ENCODE measurements around the gene STAT5A. TPM values are rescaled to one million over a fixed set of nuclear protein-coding genes. Genes with fewer than 3 reads are reported as not detected.
"Not testable (repeated sequence)": the region's sequence is repeated elsewhere in the genome, so short reads cannot be mapped to it uniquely, and the experiment has no call there.

STAT5A gene
- total RNA-seq, 1 experiment from 2014 or later, result not detected

GRCh38 chr17:42340691-42341127 is 52.4 kb downstream of the STAT5A start:
- in situ Hi-C loops (cut with HindIII; ENCODE audit: low pct_unique_long_range_greater_than_20kb, low sequenced_read_pairs), result no loop called here

GRCh38 chr17:42341568-42341967 is 53.3 kb downstream of the STAT5A start:
- DNase-seq (ENCODE audit: low read depth), result no peak
- in situ Hi-C loops (cut with HindIII; ENCODE audit: low pct_unique_long_range_greater_than_20kb, low sequenced_read_pairs), result no loop called here

More at GRCh38 chr17:42340691-42341127, 52.4 kb downstream of the STAT5A start:
- DNase-seq (ENCODE audit: low read depth), result no peak

GRCh38 chr17:42342242-42343008 is 54.1 kb downstream of the STAT5A start:
- peak; percentile 29 for DNase-seq (ENCODE audit: low read depth)
- in situ Hi-C loops (cut with HindIII; ENCODE audit: low pct_unique_long_range_greater_than_20kb, low sequenced_read_pairs), result no loop called here

GRCh38 chr17:42345396-42346073 is 57.2 kb downstream of the STAT5A start:
- DNase-seq (ENCODE audit: low read depth), result no peak
- in situ Hi-C loops (cut with HindIII; ENCODE audit: low pct_unique_long_range_greater_than_20kb, low sequenced_read_pairs), result no loop called here

- in situ Hi-C loops (cut with HindIII; ENCODE audit: low pct_unique_long_range_greater_than_20kb, low sequenced_read_pairs), result no loop called here
- DNase-seq (ENCODE audit: low read depth), result no peak
These were observed 58.2 kb downstream of the STAT5A start for GRCh38 chr17:42346481-42346880.

GRCh38 chr17:42347198-42347597 is 58.9 kb downstream of the STAT5A start:
- in situ Hi-C loops (cut with HindIII; ENCODE audit: low pct_unique_long_range_greater_than_20kb, low sequenced_read_pairs), result no loop called here
- DNase-seq (ENCODE audit: low read depth), result no peak

GRCh38 chr17:42347606-42348005 is 59.3 kb downstream of the STAT5A start:
- in situ Hi-C loops (cut with HindIII; ENCODE audit: low pct_unique_long_range_greater_than_20kb, low sequenced_read_pairs), result no loop called here
- DNase-seq (ENCODE audit: low read depth), result no peak

GRCh38 chr17:42348104-42348503 is 59.8 kb downstream of the STAT5A start:
- in situ Hi-C loops (cut with HindIII; ENCODE audit: low pct_unique_long_range_greater_than_20kb, low sequenced_read_pairs), result no loop called here
- no peak for DNase-seq (ENCODE audit: low read depth)

GRCh38 chr17:42354956-42355843 is 66.9 kb downstream of the STAT5A start:
- DNase-seq (ENCODE audit: low read depth), result no peak
- in situ Hi-C loops (cut with HindIII; ENCODE audit: low pct_unique_long_range_greater_than_20kb, low sequenced_read_pairs), result no loop called here

- no peak for DNase-seq (ENCODE audit: low read depth)
- in situ Hi-C loops (cut with HindIII; ENCODE audit: low pct_unique_long_range_greater_than_20kb, low sequenced_read_pairs), result no loop called here
These were observed 70.1 kb downstream of the STAT5A start for GRCh38 chr17:42358434-42358833.

- in situ Hi-C loops (cut with HindIII; ENCODE audit: low pct_unique_long_range_greater_than_20kb, low sequenced_read_pairs), result no loop called here
- no peak for DNase-seq (ENCODE audit: low read depth)
These were observed 70.8 kb downstream of the STAT5A start for GRCh38 chr17:42359133-42359532.

GRCh38 chr17:42360388-42360787 is 72.1 kb downstream of the STAT5A start:
- DNase-seq (ENCODE audit: low read depth); in situ Hi-C loops (cut with HindIII; ENCODE audit: low pct_unique_long_range_greater_than_20kb, low sequenced_read_pairs): not testable (repeated sequence)

Other genes with a start within 250 kb of the STAT5A start
- 0.98 and 1.5 TPM in 2 replicates for gene C17orf113, start 237.9 kb upstream of the STAT5A start, total RNA-seq (2014; rRNA removed; shearing (Covaris generic); ENCODE audit: low replicate concordance)
- gene ZNF385C, start 190.0 kb upstream of the STAT5A start, total RNA-seq (2014; rRNA removed; shearing (Covaris generic); ENCODE audit: low replicate concordance), result not detected in 2 replicates
- 21.4 and 27.0 TPM in 2 replicates for gene DHX58, start 175.8 kb upstream of the STAT5A start, total RNA-seq (2014; rRNA removed; shearing (Covaris generic); ENCODE audit: low replicate concordance)
- 24.6 and 33.7 TPM in 2 replicates for gene KAT2A, start 167.1 kb upstream of the STAT5A start, total RNA-seq (2014; rRNA removed; shearing (Covaris generic); ENCODE audit: low replicate concordance)
- 0.20 TPM in 1 of 2 replicates, not detected in the other for gene HSPB9, start 165.7 kb upstream of the STAT5A start, total RNA-seq (2014; rRNA removed; shearing (Covaris generic); ENCODE audit: low replicate concordance)
- 122 and 165 TPM in 2 replicates for gene RAB5C, start 133.5 kb upstream of the STAT5A start, total RNA-seq (2014; rRNA removed; shearing (Covaris generic); ENCODE audit: low replicate concordance)
- not detected in 2 replicates for gene KCNH4, start 107.4 kb upstream of the STAT5A start, total RNA-seq (2014; rRNA removed; shearing (Covaris generic); ENCODE audit: low replicate concordance)
- not detected in 2 replicates for gene HCRT, start 103.0 kb upstream of the STAT5A start, total RNA-seq (2014; rRNA removed; shearing (Covaris generic); ENCODE audit: low replicate concordance)
- 18.4 and 22.8 TPM in 2 replicates for gene GHDC, start 94.0 kb upstream of the STAT5A start, total RNA-seq (2014; rRNA removed; shearing (Covaris generic); ENCODE audit: low replicate concordance)
- 13.7 and 14.4 TPM in 2 replicates for gene STAT5B, start 12.1 kb upstream of the STAT5A start, total RNA-seq (2014; rRNA removed; shearing (Covaris generic); ENCODE audit: low replicate concordance)
- 21.0 and 29.7 TPM in 2 replicates for gene STAT3, start 99.9 kb downstream of the STAT5A start, total RNA-seq (2014; rRNA removed; shearing (Covaris generic); ENCODE audit: low replicate concordance)
- 287 and 330 TPM in 2 replicates for gene CAVIN1, start 134.8 kb downstream of the STAT5A start, total RNA-seq (2014; rRNA removed; shearing (Covaris generic); ENCODE audit: low replicate concordance)
- gene ATP6V0A1, start 170.4 kb downstream of the STAT5A start, total RNA-seq (2014; rRNA removed; shearing (Covaris generic); ENCODE audit: low replicate concordance), result 42.0 and 49.6 TPM in 2 replicates
- 53.9 and 64.5 TPM in 2 replicates for gene NAGLU, start 247.7 kb downstream of the STAT5A start, total RNA-seq (2014; rRNA removed; shearing (Covaris generic); ENCODE audit: low replicate concordance)